GM23248 (cell line): Measurements from ENCODE around the gene ASB10. TPM values are rescaled to one million over a fixed set of nuclear protein-coding genes. Genes with fewer than 3 reads are reported as not detected.
A peak's percentile ranks its signal among the peaks of the same experiment; 100 is the strongest.

Experiments used
- DNase-seq: peaks from one replicate; pipeline ENCODE4 v3.0.0-alpha.2; 2015
- H2AFZ ChIP-seq: fragments of 200-600 bp; sonication (generic); 2 replicates; pipeline ENCODE4 v1.6.1; 2016; ENCODE audit warnings: antibody characterized with exemption
- H3F3A ChIP-seq: fragments of 200-600 bp; sonication (generic); 2 replicates; pipeline ENCODE4 v1.6.1; 2016; ENCODE audit warnings: mild to moderate bottlenecking, antibody characterized with exemption, mixed run types; ENCODE audit not compliant: insufficient read depth
- H3K27ac ChIP-seq: fragments of 200-600 bp; sonication (generic); 2 replicates; pipeline ENCODE4 v1.5.1; 2016; ENCODE audit warnings: mild to moderate bottlenecking
- H3K27me3 ChIP-seq: fragments of 200-600 bp; sonication (generic); replicated peaks from 2 replicates; pipeline ENCODE4 v1.6.1; 2016; ENCODE audit warnings: mild to moderate bottlenecking; ENCODE audit not compliant: insufficient read depth
- H3K36me3 ChIP-seq: fragments of 200-600 bp; sonication (generic); 2 replicates; pipeline ENCODE4 v1.6.1; 2016; ENCODE audit warnings: low read depth, mild to moderate bottlenecking
- H3K4me1 ChIP-seq: fragments of 200-600 bp; sonication (generic); 2 replicates; pipeline ENCODE4 v1.6.1; 2016; ENCODE audit warnings: mild to moderate bottlenecking; ENCODE audit not compliant: insufficient read depth
- H3K4me2 ChIP-seq: fragments of 200-600 bp; sonication (generic); one replicate; pipeline ENCODE4 v1.6.1; 2016; ENCODE audit warnings: mild to moderate bottlenecking; ENCODE audit not compliant: unreplicated experiment
- H3K4me3 ChIP-seq: fragments of 200-600 bp; sonication (generic); 2 replicates; pipeline ENCODE4 v1.5.1; 2016; ENCODE audit warnings: mild to moderate bottlenecking
- H3K79me2 ChIP-seq: fragments of 200-600 bp; sonication (generic); 2 replicates; pipeline ENCODE4 v1.6.1; 2016; ENCODE audit warnings: mild to moderate bottlenecking; ENCODE audit not compliant: insufficient read depth
- H3K9ac ChIP-seq: fragments of 200-600 bp; sonication (generic); 2 replicates; pipeline ENCODE4 v1.6.1; 2016; ENCODE audit warnings: mild to moderate bottlenecking
- H3K9me2 ChIP-seq: fragments of 200-600 bp; sonication (generic); 2 replicates; pipeline ENCODE4 v1.6.1; 2016; ENCODE audit warnings: mixed run types, mild to moderate bottlenecking, moderate library complexity; ENCODE audit not compliant: insufficient read depth
- H3K9me3 ChIP-seq: fragments of 200-600 bp; sonication (generic); one replicate; pipeline ENCODE4 v1.6.1; 2017; ENCODE audit warnings: low read depth
- H4K20me1 ChIP-seq: fragments of 200-600 bp; sonication (generic); 2 replicates; pipeline ENCODE4 v1.6.0; 2016; ENCODE audit not compliant: insufficient read depth
- EZH2 ChIP-seq: fragments of 200-600 bp; sonication (generic); IDR thresholded peaks from 2 replicates; pipeline ENCODE4 v1.6.1; 2018; ENCODE audit warnings: antibody characterized with exemption, mild to moderate bottlenecking; ENCODE audit not compliant: insufficient read depth, poor library complexity, severe bottlenecking
- EZH2phosphoT487 ChIP-seq: fragments of 200-600 bp; sonication (generic); IDR thresholded peaks from 2 replicates; pipeline ENCODE4 v1.6.1; 2018; ENCODE audit warnings: antibody characterized with exemption, moderate library complexity, mild to moderate bottlenecking, low read depth; ENCODE audit not compliant: insufficient read depth
- WGBS, 2 experiments: methylation state at CpG; one replicate each; pipeline ENCODE4 v1.1.6; 2015 to 2017; ENCODE audit warnings: low lambda C conversion rate in 2 of 2, low coverage in 1 of 2; ENCODE audit errors: missing lambda C conversion rate in 2 of 2; 5-methylcytosine and 5-hydroxymethylcytosine counted together
- in situ Hi-C: fragments of 300-500 bp; cut with MboI; formaldehyde crosslinking; loops from 2 replicates; pipeline ENCODE4 v1.15.0; 2020
- polyA plus RNA-seq: library from polyadenylated mRNA; unstranded; fragments of >200 nt; fragmentation: Nextera tagmentation; extraction: Ambion mirVana; gene quantifications from 2 replicates; pipeline ENCODE4 v1.2.1, GENCODE V29; 2016
- total RNA-seq: library from RNA; depleted of rRNA; stranded (reverse); fragments of >200 nt; shearing (Covaris generic); gene quantifications from 2 replicates; pipeline ENCODE4 v1.2.3, GENCODE V29; 2014

Gene ASB10
- total and polyA plus RNA-seq, 2 experiments from 2014 or later: not detected

GRCh38 chr7:151228024-151228866 lies 41.2 kb upstream of the ASB10 start:
- in situ Hi-C loops: no loop called here
- Histone ChIP-seq H3K27me3 (no peaks in the 10 kb centered on the region), H3K4me2 (peak overlapping the region; percentile 86), H3K36me3 (peaks cover 15% of the 10 kb centered on the region), H3K9me3 (no peaks in the 10 kb centered on the region), H3K79me2 (peaks cover 49% of the 10 kb centered on the region), H3K27ac (peak overlapping the region; percentile 77), H3K4me3 (peak overlapping the region; percentile 88), H4K20me1 (no peaks in the 10 kb centered on the region), H3K9me2 (no peaks in the 10 kb centered on the region), H3F3A (peaks cover 20% of the 10 kb centered on the region), H3K9ac (peak overlapping the region; percentile 91), H2AFZ (peak overlapping the region; percentile 96), H3K4me1 (peaks cover 34% of the 10 kb centered on the region)
- no peak for TF ChIP-seq EZH2phosphoT487
- TF ChIP-seq EZH2: no peak
- DNase-seq: no peak
- 58 to 59% methylated on average over 10 of the region's 10 CpGs for WGBS, 2 experiments

GRCh38 chr7:151226875-151227782 lies 40.1 kb upstream of the ASB10 start, which contains the start of gene ABCF2:
TSS of gene ABCF2 (minus strand) at chr7:151227205. CDS start at chr7:151226458, 747 bp downstream.
- peak within 1 kb of the TSS; percentile 96 for H2AFZ ChIP-seq
- H3F3A ChIP-seq: peaks cover 20% of the 10 kb centered on the region
- H3K27ac ChIP-seq: peak within 1 kb of the TSS; percentile 77
- no peaks in the 10 kb centered on the region for H3K27me3 ChIP-seq
- DNase-seq: peak; percentile 99
- H3K9me2 ChIP-seq: no peaks in the 10 kb centered on the region
- no peaks in the 10 kb centered on the region for H3K9me3 ChIP-seq
- peak within 1 kb of the TSS; percentile 86 for H3K4me2 ChIP-seq
- peaks cover 38% of the 10 kb centered on the region for H3K79me2 ChIP-seq
- peak within 1 kb of the TSS; percentile 88 for H3K4me3 ChIP-seq
- peak within 1 kb of the TSS; percentile 91 for H3K9ac ChIP-seq
- in situ Hi-C loops: no loop called here
- no peaks in the 10 kb centered on the region for H4K20me1 ChIP-seq
- H3K36me3 ChIP-seq: peaks cover 26% of the 10 kb centered on the region
- TF ChIP-seq EZH2phosphoT487: no peak
- no peak for TF ChIP-seq EZH2
- H3K4me1 ChIP-seq: peaks cover 34% of the 10 kb centered on the region
- WGBS, 2 experiments: 0 to 1% methylated on average over 67 to 68 of the region's 68 CpGs

- peak overlapping the region; percentile 88 for H3K4me3 ChIP-seq
- WGBS, 2 experiments: 1 to 2% methylated on average over 15 of the region's 15 CpGs
- peaks cover 30% of the 10 kb centered on the region for H3K36me3 ChIP-seq
- H2AFZ ChIP-seq: peak overlapping the region; percentile 86
- peak overlapping the region; percentile 86 for H3K4me2 ChIP-seq
- no peaks in the 10 kb centered on the region for H3K9me3 ChIP-seq
- peak overlapping the region; percentile 61 for H3K27ac ChIP-seq
- no peaks in the 10 kb centered on the region for H4K20me1 ChIP-seq
- no peaks in the 10 kb centered on the region for H3K27me3 ChIP-seq
- H3K9me2 ChIP-seq: no peaks in the 10 kb centered on the region
- H3K4me1 ChIP-seq: peaks cover 30% of the 10 kb centered on the region
- DNase-seq: no peak
- peaks cover 20% of the 10 kb centered on the region for H3F3A ChIP-seq
- in situ Hi-C loops: no loop called here
- H3K9ac ChIP-seq: peak overlapping the region; percentile 91
- H3K79me2 ChIP-seq: peaks cover 32% of the 10 kb centered on the region
- TF ChIP-seq EZH2 (no peak), EZH2phosphoT487 (no peak)
Observed at GRCh38 chr7:151226560-151226874, 39.5 kb upstream of the ASB10 start.

GRCh38 chr7:151225948-151226510 lies 39.0 kb upstream of the ASB10 start:
- peak; percentile 51 for DNase-seq
- Histone ChIP-seq H3K27me3 (no peaks in the 10 kb centered on the region), H3K79me2 (peaks cover 32% of the 10 kb centered on the region), H3F3A (peaks cover 17% of the 10 kb centered on the region), H3K4me3 (peak overlapping the region; percentile 88), H3K9me3 (no peaks in the 10 kb centered on the region), H3K9me2 (no peaks in the 10 kb centered on the region), H2AFZ (peak overlapping the region; percentile 86), H3K4me2 (peak overlapping the region; percentile 86), H3K9ac (peak overlapping the region; percentile 91), H3K4me1 (peaks cover 25% of the 10 kb centered on the region), H4K20me1 (no peaks in the 10 kb centered on the region), H3K36me3 (peaks cover 35% of the 10 kb centered on the region), H3K27ac (peak overlapping the region; percentile 61; the same call in 1 of the 2 replicates)
- 54 to 59% methylated on average over 8 of the region's 8 CpGs for WGBS, 2 experiments
- in situ Hi-C loops: no loop called here
- TF ChIP-seq EZH2phosphoT487: no peak
